Stimulated activated CD4-positive, alpha-beta T cell treated with anti-CD3 and anti-CD28 coated beads, Interleukin-1b, Interleukin-23, amount 100 ng/mL, for 4 hours (primary cell): ENCODE results near the gene UNKL.
A peak's percentile ranks its signal among the peaks of the same experiment; 100 is the strongest.

Experiments used
- DNase-seq, 2 donors: peaks; one replicate each; pipeline ENCODE4 v3.0.0-alpha.2; 2020; ENCODE audit warnings: low read depth in 2 of 2

UNKL gene, protein sequence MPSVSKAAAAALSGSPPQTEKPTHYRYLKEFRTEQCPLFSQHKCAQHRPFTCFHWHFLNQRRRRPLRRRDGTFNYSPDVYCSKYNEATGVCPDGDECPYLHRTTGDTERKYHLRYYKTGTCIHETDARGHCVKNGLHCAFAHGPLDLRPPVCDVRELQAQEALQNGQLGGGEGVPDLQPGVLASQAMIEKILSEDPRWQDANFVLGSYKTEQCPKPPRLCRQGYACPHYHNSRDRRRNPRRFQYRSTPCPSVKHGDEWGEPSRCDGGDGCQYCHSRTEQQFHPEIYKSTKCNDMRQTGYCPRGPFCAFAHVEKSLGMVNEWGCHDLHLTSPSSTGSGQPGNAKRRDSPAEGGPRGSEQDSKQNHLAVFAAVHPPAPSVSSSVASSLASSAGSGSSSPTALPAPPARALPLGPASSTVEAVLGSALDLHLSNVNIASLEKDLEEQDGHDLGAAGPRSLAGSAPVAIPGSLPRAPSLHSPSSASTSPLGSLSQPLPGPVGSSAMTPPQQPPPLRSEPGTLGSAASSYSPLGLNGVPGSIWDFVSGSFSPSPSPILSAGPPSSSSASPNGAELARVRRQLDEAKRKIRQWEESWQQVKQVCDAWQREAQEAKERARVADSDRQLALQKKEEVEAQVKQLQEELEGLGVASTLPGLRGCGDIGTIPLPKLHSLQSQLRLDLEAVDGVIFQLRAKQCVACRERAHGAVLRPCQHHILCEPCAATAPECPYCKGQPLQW

DNA sequence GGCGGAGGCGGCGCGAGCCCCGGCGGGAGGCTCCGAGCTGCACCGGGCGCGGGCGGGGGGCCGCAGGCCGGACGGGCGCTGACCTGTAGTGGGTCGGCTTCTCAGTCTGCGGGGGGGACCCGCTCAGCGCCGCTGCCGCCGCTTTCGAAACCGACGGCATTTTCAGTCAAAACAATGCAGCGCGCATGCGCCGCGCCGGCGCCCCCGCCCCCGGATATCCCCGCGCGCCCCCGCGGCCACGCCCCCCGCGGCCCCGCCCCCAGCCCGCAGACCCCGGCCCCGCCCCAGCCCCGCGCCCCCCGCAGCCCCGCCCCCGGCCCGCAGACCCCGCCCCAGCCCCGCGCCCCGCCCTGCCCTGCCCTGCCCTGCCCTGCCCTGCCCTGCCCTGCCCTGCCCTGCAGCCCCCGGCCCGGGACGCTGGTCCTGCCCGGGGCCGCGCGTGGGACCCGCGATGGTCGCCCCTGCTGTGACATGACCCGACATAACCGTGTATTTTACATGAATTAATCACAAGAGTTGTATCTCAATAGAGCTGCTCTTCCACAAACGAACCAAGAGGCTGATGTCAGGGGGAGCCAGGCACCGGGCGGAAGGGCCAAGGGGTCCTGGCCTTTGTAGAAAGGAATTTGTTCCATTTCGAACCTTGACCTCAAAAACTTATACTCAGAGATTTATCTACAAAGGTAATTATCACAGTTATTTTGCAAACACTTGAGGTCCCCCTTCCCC lies at the start of gene UNKL:
Gene UNKL (minus strand): TSS at position 173 of the 729 bp plus-strand sequence. CDS start 13 bp downstream, at position 160.
- DNase-seq, result peak; percentile 77 to 79

GRCh38 chr16:1461146-1461545 lies 46.6 kb upstream of the UNKL start:
- no peak for DNase-seq

DNA sequence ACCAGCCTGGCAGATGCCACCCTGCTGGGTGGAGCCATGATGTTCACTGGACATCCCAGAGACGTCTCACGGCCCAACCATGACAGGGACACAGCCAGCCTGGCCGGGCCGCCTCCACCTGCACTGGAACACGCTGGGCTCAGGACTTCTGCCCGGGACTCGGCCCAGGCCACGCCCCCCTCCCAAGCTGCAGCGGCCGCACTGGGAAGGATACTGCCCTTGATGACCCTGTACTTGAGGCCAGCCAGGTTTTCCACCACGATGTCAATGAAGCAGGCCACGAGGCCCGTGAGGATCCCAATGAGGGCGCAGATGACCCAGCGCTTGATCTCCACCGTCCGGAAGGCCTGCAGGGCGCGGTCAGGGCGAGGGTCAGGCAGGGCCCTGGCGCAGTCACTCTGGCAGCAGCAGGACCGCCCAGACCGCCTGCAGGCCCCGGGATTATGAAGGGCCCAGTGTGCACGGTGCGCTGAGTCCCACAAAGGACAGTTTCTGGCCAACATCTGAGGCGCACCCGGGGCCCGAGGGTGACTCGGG lies 46.2 kb upstream of the UNKL start:
- no peak for DNase-seq

GRCh38 chr16:1459967-1460366 lies 45.5 kb upstream of the UNKL start:
- DNase-seq, result no peak

DNA sequence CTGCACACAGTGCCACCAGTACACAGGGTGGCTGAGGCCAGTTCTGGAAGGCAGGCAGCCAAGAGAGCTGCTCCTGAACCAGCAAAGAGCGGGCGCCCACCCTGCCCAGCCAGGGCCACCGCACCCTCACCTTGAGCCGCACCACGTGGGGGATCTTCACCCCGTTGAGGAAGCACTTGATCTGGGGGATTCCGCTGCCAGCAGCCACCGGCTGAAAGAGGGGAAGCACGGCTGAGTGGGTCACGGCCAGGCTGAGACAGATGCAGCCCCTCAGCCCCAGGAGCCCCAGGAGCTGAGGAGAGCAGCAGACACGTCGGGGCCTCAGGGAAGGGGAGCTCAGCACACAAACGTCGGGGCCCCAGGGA lies 44.5 kb upstream of the UNKL start:
- DNase-seq, result no peak

DNA sequence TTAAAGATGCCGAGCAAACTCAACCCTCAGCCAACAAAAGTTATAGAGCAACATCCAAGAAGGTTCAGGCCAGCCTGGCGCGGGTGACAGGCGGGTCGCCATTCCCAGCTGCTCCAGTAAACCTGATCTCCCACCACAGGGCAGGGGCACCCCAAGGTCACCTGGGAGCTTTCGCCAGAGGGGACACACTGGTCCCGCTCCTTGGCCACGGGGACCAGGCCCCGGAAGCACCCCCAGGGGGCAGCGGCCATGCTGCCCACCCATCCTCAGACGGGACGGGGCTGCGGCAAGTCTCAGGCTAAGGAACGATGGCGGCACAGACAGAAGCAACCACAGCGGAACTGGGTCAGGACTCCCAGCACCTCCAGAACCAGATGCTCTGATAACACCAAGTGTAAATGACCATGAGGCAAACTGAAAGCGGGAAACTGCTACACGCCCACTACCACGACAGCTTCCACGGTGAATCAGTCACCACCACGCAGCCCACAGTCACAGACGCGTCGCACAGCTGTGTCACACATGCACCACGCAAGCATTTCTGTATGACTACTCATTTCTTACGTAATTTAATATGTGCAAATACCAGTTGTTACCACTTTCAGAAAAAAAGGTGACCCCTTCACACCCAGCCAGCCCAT lies 44.0 kb upstream of the UNKL start:
- no peak for DNase-seq

- DNase-seq, result no peak
These were observed 43.2 kb upstream of the UNKL start for GRCh38 chr16:1457489-1458245.

DNA sequence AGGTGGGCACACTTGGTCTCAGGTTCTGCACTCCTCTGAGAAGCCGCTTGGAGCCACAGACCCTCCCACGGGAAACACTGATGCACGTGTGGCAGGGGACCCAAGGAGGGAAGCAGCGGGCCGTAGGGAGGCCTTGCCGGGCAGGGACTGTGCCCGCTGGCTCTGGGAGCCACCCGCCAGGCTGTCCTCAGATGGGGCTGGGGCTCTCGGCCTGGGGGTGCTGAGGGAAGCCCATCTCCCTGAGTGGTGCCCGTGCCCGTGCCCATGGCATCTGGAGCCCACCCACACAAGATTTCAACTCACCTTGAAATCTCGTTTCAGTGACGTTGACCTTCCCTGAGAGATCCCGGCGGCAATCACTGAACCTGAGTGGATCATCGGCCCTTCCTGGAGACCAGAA lies 42.4 kb upstream of the UNKL start:
- no peak for DNase-seq

- DNase-seq, result no peak
These were observed 41.0 kb upstream of the UNKL start for GRCh38 chr16:1455190-1456171.

DNA sequence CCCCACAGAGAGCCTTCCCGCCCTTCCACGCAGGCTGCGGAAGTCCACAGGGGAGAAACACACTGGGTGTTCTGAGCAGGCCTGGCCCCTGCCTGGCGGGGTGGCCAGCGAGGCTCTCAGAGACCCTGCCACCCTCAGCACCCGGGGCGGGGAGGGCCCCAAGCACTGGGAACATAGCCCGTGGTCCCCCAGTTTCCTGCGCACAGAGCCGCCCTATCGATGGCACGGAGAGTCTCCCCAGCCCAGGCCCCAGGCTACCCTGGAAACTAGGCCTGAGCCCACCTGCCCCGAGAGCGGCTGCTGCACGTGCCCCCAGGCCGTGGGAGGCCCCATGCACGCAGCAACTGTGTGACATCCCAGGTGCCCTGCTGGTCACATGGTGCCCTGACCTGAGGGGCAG lies 40.1 kb upstream of the UNKL start:
- no peak for DNase-seq

DNA sequence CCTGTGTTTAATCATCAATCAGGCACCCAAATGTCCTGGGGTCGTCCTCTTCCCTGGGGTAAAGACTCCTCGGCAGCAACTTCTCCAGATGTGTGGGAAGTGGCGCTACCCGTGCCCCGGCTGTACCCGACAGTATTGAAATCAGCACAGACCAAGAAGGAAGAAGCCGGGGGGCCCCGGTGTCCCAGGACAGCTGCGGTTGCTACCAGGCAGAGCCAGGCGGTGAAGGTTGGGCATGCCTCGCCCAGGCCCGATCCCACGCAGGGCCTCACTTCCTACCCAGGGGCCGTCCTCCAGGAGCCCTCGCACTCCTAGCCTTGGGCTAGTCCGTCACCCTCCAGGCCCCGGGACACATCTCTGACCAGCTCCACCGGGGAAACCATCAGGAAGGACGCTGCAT lies 38.8 kb upstream of the UNKL start:
- DNase-seq, result no peak

DNA sequence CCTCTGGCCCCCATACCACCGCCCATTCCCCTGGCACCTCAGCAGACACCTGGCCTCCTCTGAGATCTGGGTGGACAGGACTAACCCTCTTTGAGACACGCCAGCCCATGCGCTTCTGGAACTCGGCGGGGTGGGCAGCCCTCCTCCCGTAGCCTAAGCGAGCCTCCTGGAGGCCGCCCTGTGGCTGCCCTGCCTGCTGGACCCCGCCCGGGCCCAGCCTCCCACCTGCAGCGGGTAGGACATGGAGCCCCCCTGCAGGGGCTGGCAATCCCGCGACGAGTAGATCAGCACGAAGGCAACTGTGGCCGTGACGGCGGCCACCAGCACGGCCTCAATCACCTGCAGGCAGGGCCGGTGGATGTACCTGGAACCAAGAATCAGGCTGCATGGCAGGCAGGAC lies 38.0 kb upstream of the UNKL start:
- DNase-seq, result no peak

DNA sequence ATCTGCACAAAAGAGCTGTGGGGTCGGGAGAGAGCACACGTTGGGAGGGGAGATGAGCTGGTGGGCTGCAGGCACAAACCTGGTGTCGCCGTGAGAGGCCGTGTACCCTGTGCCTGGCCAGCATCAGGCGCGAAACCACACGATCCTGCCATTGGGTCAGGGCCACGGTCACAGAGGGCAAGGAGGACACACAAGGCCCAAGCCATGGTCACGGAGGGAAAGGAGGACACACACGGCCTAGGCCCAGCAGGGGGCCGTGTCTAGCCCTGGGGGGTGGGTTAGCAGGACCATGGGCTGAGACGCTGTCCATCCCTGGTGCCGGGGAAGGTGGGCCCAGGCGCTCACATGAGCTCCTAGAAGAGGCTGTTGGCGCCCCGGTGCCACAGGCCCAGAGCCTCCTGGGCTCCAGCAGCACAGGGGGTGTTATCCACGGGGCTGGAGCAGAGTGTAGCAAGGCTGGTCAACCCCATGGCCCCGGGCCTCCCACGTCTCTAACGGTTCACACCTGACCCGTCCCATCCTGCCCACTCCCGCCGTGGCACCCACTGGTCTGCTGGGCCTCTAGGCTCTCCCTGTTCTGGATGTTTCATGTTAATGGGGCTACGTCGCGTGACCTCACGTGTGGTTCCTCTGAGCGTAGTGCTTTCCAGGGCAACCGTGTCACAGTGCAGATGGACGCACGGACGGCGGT lies 37.3 kb upstream of the UNKL start:
- no peak for DNase-seq

- no peak for DNase-seq
These were observed 36.3 kb upstream of the UNKL start for GRCh38 chr16:1450841-1451240.

DNA sequence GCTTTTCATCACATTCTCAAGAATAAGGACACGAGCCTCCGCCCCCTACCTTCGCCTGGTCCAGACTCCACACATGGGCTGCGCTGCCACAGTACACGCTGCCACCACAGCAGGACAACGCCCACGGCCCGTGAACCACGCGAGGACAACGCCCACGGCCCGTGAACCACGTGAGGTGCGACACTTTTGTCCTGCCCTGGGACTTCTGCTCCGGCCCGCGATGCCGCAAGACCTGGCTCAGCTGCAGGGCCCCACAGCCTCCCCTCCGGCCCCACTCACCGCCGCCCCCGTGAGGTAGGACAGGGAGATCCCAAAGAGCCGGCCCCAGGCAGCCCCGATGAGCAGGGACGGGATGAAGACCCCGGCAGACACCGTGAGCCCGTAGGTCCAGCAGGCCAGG lies 35.7 kb upstream of the UNKL start:
- no peak for DNase-seq

GRCh38 chr16:1449201-1449788 lies 34.8 kb upstream of the UNKL start:
- DNase-seq, result no peak

DNA sequence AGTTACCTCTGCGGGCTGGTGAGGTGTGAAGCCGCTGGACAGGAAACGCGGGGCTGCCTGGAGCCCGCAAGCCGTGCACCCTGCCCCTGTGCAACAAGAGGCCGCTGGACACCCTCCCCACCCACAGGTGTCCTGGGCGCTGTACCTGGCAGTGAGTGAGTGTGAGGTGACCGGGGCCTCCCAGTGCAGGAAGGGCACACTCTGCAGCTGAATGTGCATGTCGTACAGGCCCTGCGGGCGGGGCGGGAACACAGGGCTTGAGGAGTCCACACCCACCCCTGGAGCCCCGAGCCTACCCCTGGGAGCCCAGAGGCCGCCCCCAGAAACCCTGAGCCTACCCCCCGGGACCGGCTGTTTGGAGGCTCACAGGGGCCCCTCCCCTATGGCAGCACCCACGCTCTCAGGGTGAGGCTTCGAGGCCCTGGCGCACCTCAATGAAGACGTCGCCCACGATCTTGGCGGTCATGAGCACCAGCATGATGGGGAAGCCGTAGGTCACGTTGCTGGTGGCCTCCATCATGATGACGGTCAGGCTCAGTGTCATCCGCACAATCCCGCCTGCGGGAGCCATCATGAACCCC lies 34.1 kb upstream of the UNKL start:
- DNase-seq, result no peak

DNA sequence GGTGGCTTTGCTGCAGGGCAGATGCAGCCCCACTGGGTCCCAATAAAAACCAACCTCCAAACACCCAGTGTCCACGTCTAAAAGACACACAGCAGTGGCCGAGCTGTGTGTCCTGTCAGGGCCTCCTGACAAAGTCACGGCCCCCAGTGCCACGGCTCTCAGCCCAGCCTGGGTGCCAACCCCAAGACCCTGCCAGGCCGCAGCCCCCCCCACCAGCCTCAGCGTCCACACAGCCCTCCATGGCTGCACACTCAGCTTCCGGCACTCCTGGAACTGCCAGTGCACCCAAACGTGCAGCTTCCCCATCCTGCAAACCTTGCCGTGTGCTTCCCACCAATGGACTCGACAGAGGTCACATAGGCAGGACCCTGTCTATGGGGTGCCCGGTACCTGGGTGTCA lies 33.5 kb upstream of the UNKL start:
- DNase-seq, result no peak
